HepG2 (cell line): Measurements from ENCODE around the gene FOXA1. TPM values are rescaled to one million over a fixed set of nuclear protein-coding genes. Genes with fewer than 3 reads are reported as not detected.

Experiments
- CBFB ChIP-seq: sonication (generic); formaldehyde crosslinking; IDR thresholded peaks from 2 replicates; pipeline ENCODE4 v1.4.0; 2020; ENCODE audit warnings: missing genetic modification reagents
- FOXC1 ChIP-seq: sonication (generic); formaldehyde crosslinking; IDR thresholded peaks from 2 replicates; pipeline ENCODE4 v1.8.0; 2022; ENCODE audit warnings: mild to moderate bottlenecking, missing genetic modification reagents, borderline replicate concordance
- GTF3A ChIP-seq: sonication (generic); formaldehyde crosslinking; conservative IDR thresholded peaks from 2 replicates; pipeline ENCODE4 v1.4.0; 2020; ENCODE audit warnings: mild to moderate bottlenecking, missing genetic modification reagents
- HOXD1 ChIP-seq: sonication (generic); formaldehyde crosslinking; IDR thresholded peaks from 2 replicates; pipeline ENCODE4 v1.5.0; 2020; ENCODE audit warnings: missing genetic modification reagents
- IRF2 ChIP-seq: IDR thresholded peaks from 2 replicates; pipeline ENCODE4 v1.6.1; 2018; ENCODE audit warnings: missing genetic modification reagents, missing compliant biosample characterization
- MIXL1 ChIP-seq: IDR thresholded peaks from 2 replicates; pipeline ENCODE4 v1.6.1; 2016
- NR2F2 ChIP-seq: IDR thresholded peaks from 2 replicates; pipeline ENCODE4 v1.6.1; 2012; ENCODE audit warnings: low read depth, inconsistent platforms, borderline replicate concordance
- PHF5A ChIP-seq: IDR thresholded peaks from one replicate; pipeline ENCODE4 v1.6.1; 2018; ENCODE audit warnings: low read depth, missing genetic modification reagents; ENCODE audit not compliant: unreplicated experiment
- REXO4 ChIP-seq: sonication (generic); formaldehyde crosslinking; IDR thresholded peaks from 2 replicates; pipeline ENCODE4 v1.8.0; 2022; ENCODE audit warnings: missing genetic modification reagents, mild to moderate bottlenecking, borderline replicate concordance
- SAFB2 ChIP-seq: sonication (generic); formaldehyde crosslinking; IDR thresholded peaks from 2 replicates; pipeline ENCODE4 v1.5.1; 2020; ENCODE audit warnings: missing genetic modification reagents, low read depth, mild to moderate bottlenecking, borderline replicate concordance
- SRSF9 ChIP-seq: fragments of 200-400 bp; formaldehyde crosslinking; IDR thresholded peaks from 2 replicates; pipeline ENCODE4 v1.6.1; 2018; ENCODE audit warnings: borderline replicate concordance, mild to moderate bottlenecking, low read depth, low read length; ENCODE audit not compliant: insufficient read depth, poor library complexity, severe bottlenecking
- TBL1XR1 ChIP-seq: fragments of 150-350 bp; IDR thresholded peaks from 2 replicates; pipeline ENCODE4 v1.6.1; 2014; ENCODE audit warnings: borderline replicate concordance, low read length; ENCODE audit not compliant: partially characterized antibody
- ZKSCAN5 ChIP-seq: sonication (generic); formaldehyde crosslinking; IDR thresholded peaks from 2 replicates; pipeline ENCODE4 v1.5.1; 2020; ENCODE audit warnings: mild to moderate bottlenecking, missing genetic modification reagents
- ZNF230 ChIP-seq: sonication (generic); formaldehyde crosslinking; IDR thresholded peaks from 2 replicates; pipeline ENCODE4 v1.4.0; 2020; ENCODE audit warnings: mild to moderate bottlenecking, missing genetic modification reagents
- ZNF547 ChIP-seq: sonication (generic); formaldehyde crosslinking; IDR thresholded peaks from 2 replicates; pipeline ENCODE4 v1.5.1; 2020; ENCODE audit warnings: mild to moderate bottlenecking, missing genetic modification reagents
- ZNF598 ChIP-seq: sonication (generic); formaldehyde crosslinking; IDR thresholded peaks from 2 replicates; pipeline ENCODE4 v1.5.1; 2020; ENCODE audit warnings: mild to moderate bottlenecking, missing genetic modification reagents, borderline replicate concordance
- polyA plus RNA-seq, 8 experiments: library from polyadenylated mRNA; depleted of rRNA in 3 of 8; stranded (reverse) in 7 of 8; unstranded in 1 of 8; fragments of >200 nt; fragmentation: Illumina TruSeq in 4 of 8; extraction: Trizol in 4 of 8; gene quantifications; 2 replicates each; pipeline versions ENCODE4 v1.2.1 to v1.2.3, GENCODE V29; 2011 to 2016; ENCODE audit warnings: low read depth in 4 of 8, missing spikeins in 1 of 8, mixed read lengths in 1 of 8; ENCODE audit not compliant: insufficient read depth in 1 of 8
- total RNA-seq, 5 experiments: library from RNA; depleted of rRNA; stranded (reverse); fragments of >200 nt; fragmentation: Illumina TruSeq; extraction: Trizol; gene quantifications; 2 replicates each; pipeline ENCODE4 v1.2.3, GENCODE V29; 2016; ENCODE audit warnings: low read depth in 1 of 5
- TF ChIP-seq, protein P1 (sequence below): sonication (generic); formaldehyde crosslinking; IDR thresholded peaks from 2 replicates; pipeline ENCODE4 v1.4.0; 2020; ENCODE audit warnings: missing genetic modification reagents
- TF ChIP-seq, protein P2 (sequence below), 2 experiments: sonication (generic) in 1 of 2; formaldehyde crosslinking in 1 of 2; IDR thresholded peaks; 2 replicates each; pipeline versions ENCODE4 v1.5.1 to v1.6.1; 2011 to 2020; ENCODE audit warnings: borderline replicate concordance in 1 of 2, low read depth in 1 of 2, low read length in 1 of 2, mild to moderate bottlenecking in 1 of 2, missing genetic modification reagents in 1 of 2, moderate library complexity in 1 of 2
- TF ChIP-seq, protein P3 (sequence below): IDR thresholded peaks from 2 replicates; pipeline ENCODE4 v1.6.1; 2016; ENCODE audit warnings: control low read depth
- TF ChIP-seq, protein P4 (sequence below): sonication (generic); formaldehyde crosslinking; IDR thresholded peaks from 2 replicates; pipeline ENCODE4 v1.4.0; 2020; ENCODE audit warnings: missing genetic modification reagents; ENCODE audit errors: not compliant biosample characterization
- TF ChIP-seq, protein P5 (sequence below): sonication (generic); formaldehyde crosslinking; conservative IDR thresholded peaks from 2 replicates; pipeline ENCODE4 v1.4.0; 2020; ENCODE audit warnings: missing genetic modification reagents

FOXA1 gene
- total and polyA plus RNA-seq, 2 of the 13 experiments (the other 11 are each of a cell fraction or from before 2014, with no cell fraction given), result 43.4 to 58.6 TPM

DNA sequence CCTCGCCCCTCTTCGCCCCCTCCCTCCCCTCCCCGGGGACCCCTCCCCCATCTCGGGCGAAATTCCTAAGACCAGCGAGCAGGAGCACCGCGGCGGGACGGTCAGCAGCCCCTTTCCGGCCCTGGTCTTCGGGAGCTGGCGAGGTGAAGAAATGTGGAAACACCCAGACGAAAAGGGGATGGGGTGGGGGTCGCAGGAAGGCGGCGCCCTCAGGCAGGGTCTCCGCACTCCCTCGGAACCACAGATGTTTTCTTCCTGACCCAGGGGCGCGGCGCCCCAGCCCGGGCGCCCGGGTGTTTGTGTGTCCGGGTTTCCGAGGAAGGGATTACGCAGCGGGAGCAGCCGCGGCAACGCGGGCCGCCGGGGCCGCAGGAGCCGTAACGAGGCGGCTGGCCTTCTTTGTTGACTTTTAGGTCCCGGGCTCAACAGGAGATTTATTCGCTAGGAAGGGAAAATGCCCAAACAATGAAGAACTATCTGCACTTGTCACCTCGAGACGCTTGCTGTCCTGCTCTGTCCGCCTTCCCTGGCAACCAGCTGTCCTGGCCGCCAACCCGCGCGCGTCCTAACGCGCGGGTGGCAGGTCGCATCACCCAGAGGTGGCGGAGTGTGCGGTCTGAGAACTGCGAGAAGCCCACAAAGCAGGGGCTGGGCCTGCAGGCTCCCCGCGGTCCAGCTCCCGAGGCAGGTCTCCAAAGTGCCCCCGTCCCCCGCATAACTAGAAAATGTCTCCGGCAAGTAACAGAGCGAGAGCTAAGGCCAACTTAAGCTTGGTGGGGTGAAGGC is 7.0 kb downstream of the FOXA1 start (continued):
- TF ChIP-seq, protein P1, sequence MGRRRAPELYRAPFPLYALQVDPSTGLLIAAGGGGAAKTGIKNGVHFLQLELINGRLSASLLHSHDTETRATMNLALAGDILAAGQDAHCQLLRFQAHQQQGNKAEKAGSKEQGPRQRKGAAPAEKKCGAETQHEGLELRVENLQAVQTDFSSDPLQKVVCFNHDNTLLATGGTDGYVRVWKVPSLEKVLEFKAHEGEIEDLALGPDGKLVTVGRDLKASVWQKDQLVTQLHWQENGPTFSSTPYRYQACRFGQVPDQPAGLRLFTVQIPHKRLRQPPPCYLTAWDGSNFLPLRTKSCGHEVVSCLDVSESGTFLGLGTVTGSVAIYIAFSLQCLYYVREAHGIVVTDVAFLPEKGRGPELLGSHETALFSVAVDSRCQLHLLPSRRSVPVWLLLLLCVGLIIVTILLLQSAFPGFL, result no peak
- TF ChIP-seq MIXL1 (CRISPR knock-in tag) (no peak; the same call in 1 of the 2 replicates), PHF5A (CRISPR knock-in tag) (no peak), HOXD1 (CRISPR knock-in tag) (no peak), ZNF547 (CRISPR knock-in tag) (peak; percentile 91), SAFB2 (CRISPR knock-in tag) (no peak; the same call in 1 of the 2 replicates), TBL1XR1 (peak; percentile 15), REXO4 (CRISPR knock-in tag) (no peak), SRSF9 (no peak), ZKSCAN5 (CRISPR knock-in tag) (no peak), GTF3A (CRISPR knock-in tag) (no peak), ZNF230 (CRISPR knock-in tag) (peak; percentile 86; the same call in 1 of the 2 replicates), CBFB (CRISPR knock-in tag) (peak; percentile 75), IRF2 (CRISPR knock-in tag) (peak; percentile 73; the same call in 1 of the 2 replicates), NR2F2 (no peak), FOXC1 (CRISPR knock-in tag) (peak; percentile 97), ZNF598 (CRISPR knock-in tag) (peak; percentile 99; the same call in 1 of the 2 replicates)
- TF ChIP-seq, protein P2, sequence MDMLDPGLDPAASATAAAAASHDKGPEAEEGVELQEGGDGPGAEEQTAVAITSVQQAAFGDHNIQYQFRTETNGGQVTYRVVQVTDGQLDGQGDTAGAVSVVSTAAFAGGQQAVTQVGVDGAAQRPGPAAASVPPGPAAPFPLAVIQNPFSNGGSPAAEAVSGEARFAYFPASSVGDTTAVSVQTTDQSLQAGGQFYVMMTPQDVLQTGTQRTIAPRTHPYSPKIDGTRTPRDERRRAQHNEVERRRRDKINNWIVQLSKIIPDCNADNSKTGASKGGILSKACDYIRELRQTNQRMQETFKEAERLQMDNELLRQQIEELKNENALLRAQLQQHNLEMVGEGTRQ (IDR thresholded peaks at IDR 0.05; ENCODE audit: low read depth, low read length), result no peak
- TF ChIP-seq, protein P2 (CRISPR knock-in tag; IDR thresholded peaks at IDR 0.05; ENCODE audit: borderline replicate concordance), result no peak; the same call in 1 of the 2 replicates
- TF ChIP-seq, protein P3, sequence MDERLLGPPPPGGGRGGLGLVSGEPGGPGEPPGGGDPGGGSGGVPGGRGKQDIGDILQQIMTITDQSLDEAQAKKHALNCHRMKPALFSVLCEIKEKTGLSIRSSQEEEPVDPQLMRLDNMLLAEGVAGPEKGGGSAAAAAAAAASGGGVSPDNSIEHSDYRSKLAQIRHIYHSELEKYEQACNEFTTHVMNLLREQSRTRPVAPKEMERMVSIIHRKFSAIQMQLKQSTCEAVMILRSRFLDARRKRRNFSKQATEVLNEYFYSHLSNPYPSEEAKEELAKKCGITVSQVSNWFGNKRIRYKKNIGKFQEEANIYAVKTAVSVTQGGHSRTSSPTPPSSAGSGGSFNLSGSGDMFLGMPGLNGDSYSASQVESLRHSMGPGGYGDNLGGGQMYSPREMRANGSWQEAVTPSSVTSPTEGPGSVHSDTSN (CRISPR knock-in tag), result peak; percentile 37
- TF ChIP-seq, protein P4, sequence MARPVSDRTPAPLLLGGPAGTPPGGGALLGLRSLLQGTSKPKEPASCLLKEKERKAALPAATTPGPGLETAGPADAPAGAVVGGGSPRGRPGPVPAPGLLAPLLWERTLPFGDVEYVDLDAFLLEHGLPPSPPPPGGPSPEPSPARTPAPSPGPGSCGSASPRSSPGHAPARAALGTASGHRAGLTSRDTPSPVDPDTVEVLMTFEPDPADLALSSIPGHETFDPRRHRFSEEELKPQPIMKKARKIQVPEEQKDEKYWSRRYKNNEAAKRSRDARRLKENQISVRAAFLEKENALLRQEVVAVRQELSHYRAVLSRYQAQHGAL, result peak; percentile 80
- TF ChIP-seq, protein P5, sequence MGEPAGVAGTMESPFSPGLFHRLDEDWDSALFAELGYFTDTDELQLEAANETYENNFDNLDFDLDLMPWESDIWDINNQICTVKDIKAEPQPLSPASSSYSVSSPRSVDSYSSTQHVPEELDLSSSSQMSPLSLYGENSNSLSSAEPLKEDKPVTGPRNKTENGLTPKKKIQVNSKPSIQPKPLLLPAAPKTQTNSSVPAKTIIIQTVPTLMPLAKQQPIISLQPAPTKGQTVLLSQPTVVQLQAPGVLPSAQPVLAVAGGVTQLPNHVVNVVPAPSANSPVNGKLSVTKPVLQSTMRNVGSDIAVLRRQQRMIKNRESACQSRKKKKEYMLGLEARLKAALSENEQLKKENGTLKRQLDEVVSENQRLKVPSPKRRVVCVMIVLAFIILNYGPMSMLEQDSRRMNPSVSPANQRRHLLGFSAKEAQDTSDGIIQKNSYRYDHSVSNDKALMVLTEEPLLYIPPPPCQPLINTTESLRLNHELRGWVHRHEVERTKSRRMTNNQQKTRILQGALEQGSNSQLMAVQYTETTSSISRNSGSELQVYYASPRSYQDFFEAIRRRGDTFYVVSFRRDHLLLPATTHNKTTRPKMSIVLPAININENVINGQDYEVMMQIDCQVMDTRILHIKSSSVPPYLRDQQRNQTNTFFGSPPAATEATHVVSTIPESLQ, result no peak; the same call in 1 of the 2 replicates
